Osteocyte (in vitro differentiated cells): ENCODE data around the gene SAMD10. TPM values are rescaled to one million over a fixed set of nuclear protein-coding genes. Genes with fewer than 3 reads are reported as not detected.
"Not testable (repeated sequence)": the region's sequence is repeated elsewhere in the genome, so short reads cannot be mapped to it uniquely, and the experiment has no call there.

ENCODE experiments used
- DNase-seq: peaks from one replicate; pipeline ENCODE4 v3.0.0; 2021; ENCODE audit warnings: mixed read lengths; ENCODE audit not compliant: unreplicated experiment; ENCODE audit errors: extremely low spot score
- H3K27ac Mint-ChIP-seq: one replicate; pipeline ENCODE4 v1.8.0; 2021; ENCODE audit warnings: mild to moderate bottlenecking, mixed read lengths; ENCODE audit not compliant: unreplicated experiment
- H3K27me3 Mint-ChIP-seq: one replicate; pipeline ENCODE4 v1.8.0; 2021; ENCODE audit warnings: mixed read lengths; ENCODE audit not compliant: unreplicated experiment
- H3K36me3 Mint-ChIP-seq: one replicate; pipeline ENCODE4 v1.8.0; 2021; ENCODE audit warnings: mixed read lengths; ENCODE audit not compliant: unreplicated experiment
- H3K4me1 Mint-ChIP-seq: one replicate; pipeline ENCODE4 v1.8.0; 2021; ENCODE audit warnings: mixed read lengths; ENCODE audit not compliant: unreplicated experiment
- H3K4me3 Mint-ChIP-seq: one replicate; pipeline ENCODE4 v1.8.0; 2021; ENCODE audit warnings: mild to moderate bottlenecking, moderate library complexity, mixed read lengths; ENCODE audit not compliant: unreplicated experiment
- H3K9me3 Mint-ChIP-seq: one replicate; pipeline ENCODE4 v1.8.0; 2021; ENCODE audit warnings: mixed read lengths; ENCODE audit not compliant: unreplicated experiment
- CTCF ChIP-seq: fragments of 200-600 bp; sonication (generic); IDR thresholded peaks from 2 replicates; pipeline ENCODE4 v1.5.0; 2021; ENCODE audit warnings: antibody characterized with exemption, mild to moderate bottlenecking, moderate library complexity
- total RNA-seq: library from RNA; stranded (reverse); gene quantifications from 2 replicates; pipeline ENCODE4 v1.2.1, GENCODE V29; 2021

Gene SAMD10
- total RNA-seq, 1 donor from 2014 or later: 3.7 TPM

- Mint-ChIP-seq H3K4me1 (peaks cover 36% of the 10 kb centered on the region), H3K4me3 (peak overlapping the region; percentile 59), H3K27me3 (no peaks in the 10 kb centered on the region), H3K9me3 (no peaks in the 10 kb centered on the region), H3K36me3 (no peaks in the 10 kb centered on the region), H3K27ac (peak overlapping the region; percentile 75)
- peak; percentile 99 for TF ChIP-seq CTCF
- DNase-seq: peak; percentile 97
Observed at GRCh38 chr20:63973636-63974401, 5.6 kb downstream of the SAMD10 start.

- peak overlapping the region; percentile 59 for H3K4me3 Mint-ChIP-seq
Observed at GRCh38 chr20:63973160-63973479, 6.3 kb downstream of the SAMD10 start.

DNA sequence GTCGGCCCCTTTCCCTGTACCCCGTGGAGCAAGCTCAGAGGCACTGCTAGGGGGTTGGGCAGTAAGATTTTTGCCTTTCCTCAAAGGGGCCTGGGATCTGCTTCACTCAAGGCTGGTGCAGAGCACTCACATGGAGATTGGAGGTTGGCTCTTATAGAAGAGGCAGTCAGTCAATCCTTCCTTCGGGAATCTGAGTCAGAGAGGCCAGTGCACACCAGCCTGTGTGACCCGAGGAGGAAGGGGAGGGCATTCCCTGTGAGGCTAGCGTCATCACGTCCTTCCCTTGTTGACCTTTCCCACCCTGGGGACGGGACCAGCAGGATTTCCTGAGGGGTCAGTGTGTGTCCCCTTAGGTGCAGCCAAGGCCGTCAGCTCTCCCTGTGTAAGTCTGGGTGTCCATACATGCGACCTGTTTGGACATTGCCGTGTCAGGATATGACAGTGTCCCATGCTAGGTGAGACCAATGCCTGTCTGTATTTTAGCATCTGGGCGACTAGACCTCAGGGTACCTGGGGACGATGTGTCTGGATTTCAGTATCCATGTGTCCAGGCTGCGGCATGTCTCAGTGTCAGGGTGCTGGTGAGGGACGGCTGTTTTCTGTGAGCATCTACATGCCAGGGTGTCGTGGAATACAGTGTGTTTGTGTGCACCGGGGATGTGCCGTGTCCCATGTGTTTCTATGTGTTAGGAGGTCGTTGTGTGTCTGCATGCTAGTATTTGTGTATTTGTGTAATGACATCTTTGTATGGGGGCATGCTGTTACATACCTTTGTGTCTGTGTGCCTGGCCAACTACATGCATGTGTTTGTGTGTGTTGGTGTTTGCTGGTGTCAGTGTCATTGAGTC lies 6.9 kb downstream of the SAMD10 start:
- H3K36me3 Mint-ChIP-seq: no peaks in the 10 kb centered on the region
- no peaks in the 10 kb centered on the region for H3K27me3 Mint-ChIP-seq
- DNase-seq: no peak
- H3K27ac Mint-ChIP-seq: no peak overlapping the region
- H3K9me3 Mint-ChIP-seq: no peaks in the 10 kb centered on the region
- no peak overlapping the region for H3K4me3 Mint-ChIP-seq
- H3K4me1 Mint-ChIP-seq: peaks cover 31% of the 10 kb centered on the region
- no peak for TF ChIP-seq CTCF

More at GRCh38 chr20:63973160-63973479, 6.3 kb downstream of the SAMD10 start:
- Mint-ChIP-seq H3K9me3 (no peaks in the 10 kb centered on the region), H3K36me3 (no peaks in the 10 kb centered on the region), H3K27me3 (no peaks in the 10 kb centered on the region), H3K4me1 (peaks cover 37% of the 10 kb centered on the region), H3K27ac (peak overlapping the region; percentile 75)
- no peak for TF ChIP-seq CTCF
- DNase-seq: no peak

GRCh38 chr20:63971960-63972311 lies 7.5 kb downstream of the SAMD10 start:
- not testable (repeated sequence) for H3K27me3 Mint-ChIP-seq, H3K9me3 Mint-ChIP-seq, H3K27ac Mint-ChIP-seq, DNase-seq, H3K36me3 Mint-ChIP-seq, H3K4me3 Mint-ChIP-seq
- peaks cover 29% of the 10 kb centered on the region for H3K4me1 Mint-ChIP-seq

GRCh38 chr20:63970714-63971431 lies 8.6 kb downstream of the SAMD10 start:
- peak overlapping the region; percentile 59 for H3K4me3 Mint-ChIP-seq
- no peak for DNase-seq
- H3K27me3 Mint-ChIP-seq: no peaks in the 10 kb centered on the region
- no peak for TF ChIP-seq CTCF
- peaks cover 22% of the 10 kb centered on the region for H3K4me1 Mint-ChIP-seq
- peaks cover 2% of the 10 kb centered on the region for H3K36me3 Mint-ChIP-seq
- H3K27ac Mint-ChIP-seq: no peak overlapping the region
- H3K9me3 Mint-ChIP-seq: no peaks in the 10 kb centered on the region
